Skin epidermis (tissue), 12 donors: ENCODE data around the gene DUSP7.

Source experiments
- H3K27ac ChIP-seq, 21 experiments: fragments of 200-600 bp; sonication (generic) in 11 of 21; one replicate each; pipeline ENCODE4 v1.5.0; 2020; ENCODE audit warnings: mild to moderate bottlenecking in 3 of 21, inconsistent platforms in 2 of 21, moderate library complexity in 2 of 21
- H3K4me3 ChIP-seq, 7 experiments: fragments of 200-600 bp; sonication (generic) in 2 of 7; one replicate each; pipeline ENCODE4 v1.5.0; 2020; ENCODE audit warnings: inconsistent platforms in 2 of 7, mild to moderate bottlenecking in 2 of 7, moderate library complexity in 1 of 7

DUSP7 gene

DNA sequence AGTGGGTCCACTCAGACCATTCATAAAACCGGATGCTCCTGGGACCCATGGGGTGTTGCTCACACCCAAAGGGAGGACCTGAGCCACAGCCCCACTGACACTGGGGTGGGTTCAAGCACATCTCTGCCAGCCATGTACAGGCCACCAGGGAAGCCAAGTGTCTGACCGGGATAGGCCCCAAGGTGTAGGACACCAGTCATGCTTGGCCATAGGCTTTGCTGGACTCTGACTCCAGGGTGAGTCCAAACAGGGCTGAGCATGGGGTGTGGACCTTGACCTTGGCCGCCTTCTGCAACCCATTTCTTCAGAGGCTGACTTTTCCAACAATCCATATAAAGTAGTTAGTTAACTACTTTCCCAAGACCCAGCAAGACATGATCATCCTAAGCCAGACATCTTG lies 31.4 kb upstream of the DUSP7 start:
- no peak overlapping the region for H3K4me3 ChIP-seq
- peak overlapping the region in 9 of 21 experiments; percentile 1 to 83 (median 25) for H3K27ac ChIP-seq

- no peak overlapping the region for H3K4me3 ChIP-seq
- peak overlapping the region in 7 of 21 experiments; percentile 1 to 83 (median 25) for H3K27ac ChIP-seq
Measured at GRCh38 chr3:52086976-52087663, 30.7 kb upstream of the DUSP7 start.

DNA sequence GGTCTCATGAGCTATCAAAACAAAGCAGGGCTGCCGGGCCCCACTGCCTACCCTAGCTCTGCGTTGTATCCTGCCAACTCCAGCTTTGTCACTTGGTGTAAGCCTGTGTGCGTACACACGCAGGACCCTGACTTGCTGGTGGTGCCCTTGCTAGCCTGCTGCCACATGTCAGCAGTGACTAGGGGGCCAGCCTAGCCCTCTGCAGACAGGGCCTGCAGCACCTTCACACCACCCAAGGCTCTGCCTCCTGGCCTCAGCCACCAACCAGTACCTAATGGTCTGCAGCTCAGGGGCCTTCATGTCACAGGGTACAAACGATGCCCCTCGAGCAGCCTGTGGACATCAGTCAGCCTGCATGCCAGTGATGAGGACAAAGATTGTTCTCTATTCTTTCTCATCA lies 30.1 kb upstream of the DUSP7 start:
- Histone ChIP-seq H3K27ac (peak overlapping the region in 2 of 21 experiments; percentile 1 to 50), H3K4me3 (no peak overlapping the region)

DNA sequence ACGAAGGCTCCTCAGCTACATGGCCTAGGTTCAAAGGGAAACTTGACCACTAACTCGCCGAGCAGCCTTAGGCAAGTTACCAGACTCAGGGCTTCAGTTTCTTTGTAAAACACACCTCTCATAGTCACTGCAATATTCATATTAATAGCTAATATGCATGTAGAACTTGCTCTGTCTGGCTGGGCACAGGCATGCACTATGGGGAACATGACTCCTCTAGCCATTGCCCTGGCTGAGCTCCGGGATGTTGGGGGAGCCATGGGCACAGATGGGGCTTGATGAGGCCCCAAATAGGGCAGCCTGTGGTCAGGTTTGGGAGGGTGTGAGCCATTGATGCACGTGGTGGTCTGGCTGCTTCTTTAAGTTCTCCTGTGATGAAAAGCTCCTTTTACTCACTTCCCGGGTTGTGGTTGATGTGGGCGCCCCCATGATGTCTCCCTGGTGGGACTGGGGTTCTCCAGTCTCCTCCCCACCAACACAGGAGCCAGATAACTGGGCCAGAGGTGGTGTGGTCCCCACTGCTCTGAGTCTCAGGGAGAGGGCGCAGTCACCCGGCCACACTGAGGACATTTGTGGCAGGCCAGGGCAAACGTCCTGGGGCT lies 29.4 kb upstream of the DUSP7 start:
- no peak overlapping the region for H3K27ac ChIP-seq
- no peak overlapping the region for H3K4me3 ChIP-seq

DNA sequence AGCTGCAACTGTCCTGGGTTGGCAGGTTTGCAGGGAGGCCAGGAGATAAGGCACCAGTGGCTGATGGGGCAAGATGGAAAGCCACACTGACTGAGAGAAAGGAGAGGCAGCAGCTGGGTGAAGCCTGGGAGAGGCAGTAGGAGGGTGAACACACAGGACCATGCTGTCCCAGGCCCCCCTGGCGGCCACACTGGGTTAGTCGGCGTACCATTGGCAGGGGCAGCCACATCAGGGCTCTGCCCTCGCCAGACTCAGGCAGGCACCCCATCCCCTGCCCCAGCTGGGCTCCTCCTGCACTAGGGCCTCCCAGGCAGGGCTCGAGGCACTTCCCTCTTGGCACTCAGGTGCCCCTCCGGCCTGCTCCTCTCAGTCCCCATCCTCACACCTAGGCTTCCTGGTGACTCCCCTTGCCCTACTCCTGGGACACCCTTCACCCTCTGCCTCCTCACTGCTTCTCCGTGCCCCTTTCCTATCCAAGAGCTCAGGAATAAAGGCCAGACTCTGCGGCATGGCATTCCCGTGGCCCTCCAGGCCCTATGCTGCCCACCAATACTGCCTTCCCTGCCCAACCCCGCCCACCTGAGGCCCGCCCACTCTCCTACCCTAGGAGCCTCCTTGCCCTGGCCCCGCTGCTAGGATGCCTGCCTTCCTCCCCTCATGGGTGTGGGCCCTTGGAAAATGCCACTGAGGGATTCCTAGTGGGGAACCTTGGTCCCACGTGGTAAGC lies 28.7 kb upstream of the DUSP7 start:
- Histone ChIP-seq H3K27ac (no peak overlapping the region), H3K4me3 (no peak overlapping the region)

DNA sequence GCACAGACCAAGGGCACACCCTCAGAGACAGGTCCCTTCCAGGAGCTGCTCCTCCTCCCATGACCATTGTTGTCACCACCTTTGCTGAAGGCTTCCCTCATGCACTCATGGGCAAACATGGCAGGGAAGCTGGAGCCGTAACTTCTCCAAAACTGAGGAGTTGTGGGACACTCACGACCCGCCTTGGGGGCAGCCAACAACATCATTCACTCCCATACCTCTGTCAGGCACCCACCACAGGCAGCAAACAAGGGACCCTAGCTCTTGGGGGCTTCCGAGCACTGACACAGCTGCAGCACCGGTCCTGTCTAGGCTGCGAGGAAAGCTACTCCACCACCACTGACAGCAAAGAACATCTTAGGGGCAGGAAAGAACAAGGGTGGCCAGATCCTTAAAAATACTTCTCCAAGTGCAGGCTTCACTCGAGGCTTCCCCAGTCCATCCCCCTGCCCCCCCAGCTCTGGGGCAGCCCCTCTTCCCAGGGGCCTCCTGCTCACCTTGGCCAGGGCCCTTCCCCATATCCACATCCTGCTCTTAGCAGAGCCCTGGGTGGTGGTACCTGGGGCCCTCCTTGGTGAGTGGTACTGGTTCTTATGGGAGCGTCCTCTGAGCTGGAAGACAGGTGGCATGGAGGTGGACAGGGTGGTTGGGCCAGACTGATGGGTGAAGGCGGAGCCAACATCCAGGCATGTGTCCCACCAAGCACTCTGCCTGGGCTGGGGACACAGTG lies 28.0 kb upstream of the DUSP7 start:
- Histone ChIP-seq H3K4me3 (no peak overlapping the region), H3K27ac (no peak overlapping the region)

DNA sequence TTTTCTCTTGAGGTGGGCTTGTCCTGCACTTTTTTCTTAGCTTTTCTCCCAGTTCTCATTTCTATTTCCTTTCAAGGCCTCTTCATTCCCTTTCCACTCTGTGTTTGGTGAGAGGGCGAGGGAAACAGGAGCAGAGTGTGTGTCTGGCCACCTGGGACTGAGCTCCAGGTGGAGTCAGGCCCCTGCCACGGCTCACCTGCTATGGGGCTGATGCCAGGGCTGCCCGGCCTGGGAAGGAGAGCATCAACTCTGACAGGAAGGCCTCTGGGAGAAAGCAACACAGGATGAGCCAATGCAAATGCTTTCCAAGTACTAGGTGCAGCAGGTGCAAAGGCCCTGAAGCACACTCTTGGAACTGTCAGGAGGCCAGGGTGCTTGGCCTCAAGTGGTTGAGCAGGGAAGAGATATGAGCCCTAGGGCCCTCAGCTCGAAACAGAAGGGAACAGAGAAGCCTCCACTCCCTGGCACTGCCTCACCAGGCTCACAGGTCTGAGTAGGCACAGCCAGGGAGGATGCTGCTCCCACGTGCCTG lies 27.3 kb upstream of the DUSP7 start:
- H3K4me3 ChIP-seq: no peak overlapping the region
- H3K27ac ChIP-seq: no peak overlapping the region

- no peak overlapping the region for H3K4me3 ChIP-seq
- H3K27ac ChIP-seq: no peak overlapping the region
Measured at GRCh38 chr3:52082951-52083350, 26.6 kb upstream of the DUSP7 start.

- no peak overlapping the region for H3K4me3 ChIP-seq
- no peak overlapping the region for H3K27ac ChIP-seq
Measured at GRCh38 chr3:52080830-52081719, 24.7 kb upstream of the DUSP7 start.

- H3K27ac ChIP-seq: no peak overlapping the region
- H3K4me3 ChIP-seq: no peak overlapping the region
Measured at GRCh38 chr3:52079958-52080357, 23.6 kb upstream of the DUSP7 start.

- no peak overlapping the region for H3K4me3 ChIP-seq
- H3K27ac ChIP-seq: no peak overlapping the region
Measured at GRCh38 chr3:52078781-52079560, 22.6 kb upstream of the DUSP7 start.

DNA sequence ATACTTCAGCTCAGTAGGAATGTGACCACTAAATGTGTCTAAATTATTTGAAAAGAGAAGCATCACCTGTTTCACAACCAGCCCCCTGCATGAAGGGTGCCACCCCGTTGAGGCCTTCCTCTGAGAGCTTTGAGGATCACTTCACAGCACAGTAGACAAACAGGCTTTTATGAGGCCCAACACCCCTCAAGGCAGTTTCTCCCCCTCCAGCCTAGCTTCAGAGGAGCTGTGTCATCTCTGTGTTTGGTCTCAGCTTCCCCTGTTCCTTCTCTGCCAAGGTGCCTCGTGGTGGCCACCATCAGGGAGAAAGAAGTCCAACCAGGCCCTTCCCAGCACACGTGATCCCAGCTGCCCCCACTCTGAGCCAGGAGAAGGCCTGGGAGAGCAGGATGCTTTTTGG lies 21.6 kb upstream of the DUSP7 start:
- Histone ChIP-seq H3K27ac (peak overlapping the region in 2 of 21 experiments; percentile 37 to 55), H3K4me3 (no peak overlapping the region)

DNA sequence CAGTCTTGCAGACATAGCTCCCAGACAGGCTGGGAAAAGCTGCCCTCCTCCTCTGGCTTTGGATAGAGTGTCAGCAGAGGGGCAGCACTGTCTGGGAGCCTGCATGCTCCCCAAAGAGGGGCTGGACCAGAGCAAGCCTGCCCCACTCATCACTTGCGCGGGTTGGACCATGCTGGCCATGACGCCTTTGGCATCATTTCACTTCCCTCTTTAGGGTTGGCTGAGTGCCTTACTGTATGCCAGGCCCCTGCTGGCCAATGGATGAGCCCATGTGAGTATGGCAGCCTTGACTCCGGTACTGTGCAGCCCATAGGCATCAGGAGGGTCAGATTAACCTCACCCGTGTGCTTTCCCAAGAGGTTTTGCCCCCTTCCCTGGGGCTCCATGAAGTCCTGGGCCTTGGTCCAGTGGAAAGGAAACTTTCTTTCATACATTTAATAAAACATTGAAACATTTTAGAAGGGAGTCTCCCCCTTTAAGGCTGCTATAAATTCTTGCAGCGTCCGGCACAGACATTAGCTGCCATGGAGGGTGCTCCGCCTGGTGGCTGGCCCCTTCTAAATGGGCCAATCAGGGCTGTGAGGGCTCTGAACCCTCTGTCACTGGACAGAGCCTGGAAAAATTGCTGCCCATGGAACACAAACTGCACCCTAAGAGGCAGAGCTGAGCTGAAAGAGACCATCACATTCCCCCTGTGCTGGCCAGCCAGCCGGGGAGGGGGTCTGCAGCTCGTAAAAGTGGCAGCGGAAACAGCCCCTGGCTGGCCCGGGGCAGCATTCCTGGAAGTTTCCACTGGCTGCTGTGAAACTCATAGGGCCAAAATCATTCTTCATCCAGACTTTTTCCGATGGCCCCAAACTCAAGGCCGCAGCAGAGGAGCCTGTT lies 20.8 kb upstream of the DUSP7 start:
- Histone ChIP-seq H3K4me3 (no peak overlapping the region), H3K27ac (peak overlapping the region in 1 of 21 experiments; percentile 37)

- Histone ChIP-seq H3K27ac (no peak overlapping the region), H3K4me3 (no peak overlapping the region)
Measured at GRCh38 chr3:52073490-52073889, 17.1 kb upstream of the DUSP7 start.

GRCh38 chr3:52072471-52072870 lies 16.1 kb upstream of the DUSP7 start:
- Histone ChIP-seq H3K4me3 (no peak overlapping the region), H3K27ac (no peak overlapping the region)

- Histone ChIP-seq H3K27ac (peak overlapping the region in 2 of 21 experiments; percentile 14 to 73), H3K4me3 (no peak overlapping the region)
Measured at GRCh38 chr3:52072020-52072419, 15.6 kb upstream of the DUSP7 start.
